ENCODE measurements around the gene SCUBE1. TPM values are rescaled to one million over a fixed set of nuclear protein-coding genes. Genes with fewer than 3 reads are reported as not detected.

The SCUBE1 gene
- total RNA-seq, 1 experiment from 2014 or later = not detected

DNA sequence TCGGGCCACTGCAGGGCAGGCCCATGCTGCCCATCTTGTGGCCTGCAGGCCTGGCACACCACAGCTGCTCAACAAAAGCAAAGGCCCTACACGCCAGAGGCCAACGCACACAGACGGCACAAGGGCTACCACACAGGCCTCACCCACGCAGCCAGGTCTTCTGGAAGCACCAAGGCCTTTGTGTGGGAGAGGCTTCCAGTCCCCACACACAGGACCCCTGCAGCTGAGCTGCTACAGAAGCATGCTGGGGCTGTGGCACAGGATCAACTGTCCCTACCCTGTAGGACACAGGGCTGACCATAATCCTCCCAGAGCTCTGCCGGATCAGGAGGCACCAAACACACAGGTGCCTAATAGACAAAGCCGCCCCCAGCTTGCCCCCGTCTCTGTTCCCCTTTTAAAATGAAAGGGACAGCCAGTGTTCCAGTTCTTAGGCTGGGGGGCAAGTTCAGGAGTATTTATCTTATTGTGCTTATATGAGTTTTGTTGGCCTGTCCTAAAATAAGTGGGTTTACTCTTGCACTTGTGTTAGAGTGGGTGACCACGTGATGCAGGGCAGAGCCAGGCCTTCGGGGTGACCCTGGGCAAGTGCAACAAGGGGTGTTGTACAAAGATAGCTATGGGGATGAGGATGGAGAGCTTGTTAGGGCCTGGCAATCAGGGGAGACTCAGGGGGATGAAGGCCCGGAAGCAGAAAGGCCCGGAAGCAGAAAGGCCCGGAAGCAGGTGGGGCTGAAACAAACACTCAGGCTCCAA is 161.7 kb downstream of the SCUBE1 start:
- TF ChIP-seq, protein P1, sequence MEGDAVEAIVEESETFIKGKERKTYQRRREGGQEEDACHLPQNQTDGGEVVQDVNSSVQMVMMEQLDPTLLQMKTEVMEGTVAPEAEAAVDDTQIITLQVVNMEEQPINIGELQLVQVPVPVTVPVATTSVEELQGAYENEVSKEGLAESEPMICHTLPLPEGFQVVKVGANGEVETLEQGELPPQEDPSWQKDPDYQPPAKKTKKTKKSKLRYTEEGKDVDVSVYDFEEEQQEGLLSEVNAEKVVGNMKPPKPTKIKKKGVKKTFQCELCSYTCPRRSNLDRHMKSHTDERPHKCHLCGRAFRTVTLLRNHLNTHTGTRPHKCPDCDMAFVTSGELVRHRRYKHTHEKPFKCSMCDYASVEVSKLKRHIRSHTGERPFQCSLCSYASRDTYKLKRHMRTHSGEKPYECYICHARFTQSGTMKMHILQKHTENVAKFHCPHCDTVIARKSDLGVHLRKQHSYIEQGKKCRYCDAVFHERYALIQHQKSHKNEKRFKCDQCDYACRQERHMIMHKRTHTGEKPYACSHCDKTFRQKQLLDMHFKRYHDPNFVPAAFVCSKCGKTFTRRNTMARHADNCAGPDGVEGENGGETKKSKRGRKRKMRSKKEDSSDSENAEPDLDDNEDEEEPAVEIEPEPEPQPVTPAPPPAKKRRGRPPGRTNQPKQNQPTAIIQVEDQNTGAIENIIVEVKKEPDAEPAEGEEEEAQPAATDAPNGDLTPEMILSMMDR (IDR thresholded peaks at IDR 0.05) = no peak
- TF ChIP-seq SIN3A (IDR thresholded peaks at IDR 0.05; ENCODE audit: borderline replicate concordance, insufficient read depth, low read depth, low read length) (no peak), POLR2AphosphoS5 (IDR thresholded peaks at IDR 0.05; ENCODE audit: low read depth, low read length) (no peak), TCF7L2 (IDR thresholded peaks at IDR 0.05; ENCODE audit: low read depth, low read length) (no peak)
- TF ChIP-seq, protein P2, sequence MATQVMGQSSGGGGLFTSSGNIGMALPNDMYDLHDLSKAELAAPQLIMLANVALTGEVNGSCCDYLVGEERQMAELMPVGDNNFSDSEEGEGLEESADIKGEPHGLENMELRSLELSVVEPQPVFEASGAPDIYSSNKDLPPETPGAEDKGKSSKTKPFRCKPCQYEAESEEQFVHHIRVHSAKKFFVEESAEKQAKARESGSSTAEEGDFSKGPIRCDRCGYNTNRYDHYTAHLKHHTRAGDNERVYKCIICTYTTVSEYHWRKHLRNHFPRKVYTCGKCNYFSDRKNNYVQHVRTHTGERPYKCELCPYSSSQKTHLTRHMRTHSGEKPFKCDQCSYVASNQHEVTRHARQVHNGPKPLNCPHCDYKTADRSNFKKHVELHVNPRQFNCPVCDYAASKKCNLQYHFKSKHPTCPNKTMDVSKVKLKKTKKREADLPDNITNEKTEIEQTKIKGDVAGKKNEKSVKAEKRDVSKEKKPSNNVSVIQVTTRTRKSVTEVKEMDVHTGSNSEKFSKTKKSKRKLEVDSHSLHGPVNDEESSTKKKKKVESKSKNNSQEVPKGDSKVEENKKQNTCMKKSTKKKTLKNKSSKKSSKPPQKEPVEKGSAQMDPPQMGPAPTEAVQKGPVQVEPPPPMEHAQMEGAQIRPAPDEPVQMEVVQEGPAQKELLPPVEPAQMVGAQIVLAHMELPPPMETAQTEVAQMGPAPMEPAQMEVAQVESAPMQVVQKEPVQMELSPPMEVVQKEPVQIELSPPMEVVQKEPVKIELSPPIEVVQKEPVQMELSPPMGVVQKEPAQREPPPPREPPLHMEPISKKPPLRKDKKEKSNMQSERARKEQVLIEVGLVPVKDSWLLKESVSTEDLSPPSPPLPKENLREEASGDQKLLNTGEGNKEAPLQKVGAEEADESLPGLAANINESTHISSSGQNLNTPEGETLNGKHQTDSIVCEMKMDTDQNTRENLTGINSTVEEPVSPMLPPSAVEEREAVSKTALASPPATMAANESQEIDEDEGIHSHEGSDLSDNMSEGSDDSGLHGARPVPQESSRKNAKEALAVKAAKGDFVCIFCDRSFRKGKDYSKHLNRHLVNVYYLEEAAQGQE (IDR thresholded peaks at IDR 0.05; ENCODE audit: insufficient read depth in 1 of 2, low read depth in 2 of 2, low read length in 1 of 2) = no peak
- DNase-seq (ENCODE audit: low read depth, low spot score) (no peak), ATAC-seq (no peak)
- H3K4me1 ChIP-seq (ENCODE audit: control insufficient read depth, insufficient read depth, low read length) = peaks cover 4% of the 10 kb centered on the region
- ChIA-PET CTCF (no interaction called here), POLR2A (no interaction called here)
- H3K27ac ChIP-seq (ENCODE audit: low read length) = no peak overlapping the region
- BruUV-seq (replicated peaks) = no TSS peak
- no peak overlapping the region for H3K4me3 ChIP-seq (ENCODE audit: low read depth in 2 of 2, low read length in 2 of 2)
- intact Hi-C loops (cut with micrococcal nuclease; ENCODE audit: unreplicated experiment) (no loop called here), in situ Hi-C loops (cut with HindIII; ENCODE audit: low pct_unique_long_range_greater_than_20kb, low sequenced_read_pairs) (no loop called here)
- no peaks in the 10 kb centered on the region for H3K27me3 ChIP-seq (ENCODE audit: control insufficient read depth, insufficient read depth, low read length)
- H3K36me3 ChIP-seq (ENCODE audit: control insufficient read depth, insufficient read depth, low read length) = peaks cover 3% of the 10 kb centered on the region; the same call in 1 of the 2 replicates
- no peaks in the 10 kb centered on the region for H3K9me3 ChIP-seq (ENCODE audit: control insufficient read depth, insufficient read depth, low read depth, low read length)

DNA sequence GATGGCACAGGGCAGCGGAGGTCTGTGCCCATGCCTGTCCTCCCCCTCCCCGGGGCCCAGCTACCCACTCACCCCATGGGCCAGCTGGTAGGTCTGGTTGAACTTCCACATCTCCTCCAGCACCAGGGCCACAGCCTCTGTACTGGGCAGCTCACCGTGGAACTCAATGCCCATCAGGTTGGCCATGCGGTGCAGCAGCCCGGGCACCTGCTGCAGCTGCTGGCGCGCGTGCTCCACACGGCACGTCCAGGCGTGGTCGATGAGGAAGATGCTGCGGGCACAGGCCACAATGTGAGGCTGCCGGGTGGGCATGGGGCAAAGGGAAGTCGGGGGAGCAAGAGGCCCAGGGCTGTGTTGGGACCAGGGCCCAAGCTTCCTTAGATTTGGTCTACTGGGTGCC is 162.5 kb downstream of the SCUBE1 start:
- in situ Hi-C loops (cut with HindIII; ENCODE audit: low pct_unique_long_range_greater_than_20kb, low sequenced_read_pairs) = no loop called here
- no peaks in the 10 kb centered on the region for H3K27me3 ChIP-seq (ENCODE audit: control insufficient read depth, insufficient read depth, low read length)
- H3K27ac ChIP-seq (ENCODE audit: low read length) = no peak overlapping the region
- ATAC-seq = no peak
- ChIA-PET CTCF (no interaction called here), POLR2A (no interaction called here)
- intact Hi-C loops (cut with micrococcal nuclease; ENCODE audit: unreplicated experiment) = no loop called here
- BruUV-seq (replicated peaks) = no TSS peak
- H3K36me3 ChIP-seq (ENCODE audit: control insufficient read depth, insufficient read depth, low read length) = no peaks in the 10 kb centered on the region; the same call in 1 of the 2 replicates
- no peak overlapping the region for H3K4me3 ChIP-seq (ENCODE audit: low read depth in 2 of 2, low read length in 2 of 2)
- peaks cover 2% of the 10 kb centered on the region for H3K4me1 ChIP-seq (ENCODE audit: control insufficient read depth, insufficient read depth, low read length)
- H3K9me3 ChIP-seq (ENCODE audit: control insufficient read depth, insufficient read depth, low read depth, low read length) = no peaks in the 10 kb centered on the region
- no peak for TF ChIP-seq TCF7L2 (IDR thresholded peaks at IDR 0.05; ENCODE audit: low read depth, low read length)
- TF ChIP-seq POLR2AphosphoS5 (IDR thresholded peaks at IDR 0.05; ENCODE audit: low read depth, low read length) = no peak
- TF ChIP-seq, protein P2 (IDR thresholded peaks at IDR 0.05; ENCODE audit: insufficient read depth in 1 of 2, low read depth in 2 of 2, low read length in 1 of 2) = no peak
- no peak for TF ChIP-seq SIN3A (IDR thresholded peaks at IDR 0.05; ENCODE audit: borderline replicate concordance, insufficient read depth, low read depth, low read length)
- TF ChIP-seq, protein P1 (IDR thresholded peaks at IDR 0.05) = no peak
- DNase-seq (ENCODE audit: low read depth, low spot score) = no peak
